OCI-LY3 (cell line): Measurements from ENCODE around the gene PDE4D.

Experiments used
- CTCF ChIP-seq: fragments of 200-600, 300-600 bp; sonication (generic); IDR thresholded peaks from 2 replicates; pipeline ENCODE4 v1.5.1; 2014; ENCODE audit warnings: antibody characterized with exemption, low read length, low read depth
- EZH2phosphoT487 ChIP-seq: fragments of 200-600 bp; shearing (Covaris generic); IDR thresholded peaks from 2 replicates; pipeline ENCODE4 v1.6.1; 2018; ENCODE audit warnings: antibody characterized with exemption, mixed run types, low read depth

DNA sequence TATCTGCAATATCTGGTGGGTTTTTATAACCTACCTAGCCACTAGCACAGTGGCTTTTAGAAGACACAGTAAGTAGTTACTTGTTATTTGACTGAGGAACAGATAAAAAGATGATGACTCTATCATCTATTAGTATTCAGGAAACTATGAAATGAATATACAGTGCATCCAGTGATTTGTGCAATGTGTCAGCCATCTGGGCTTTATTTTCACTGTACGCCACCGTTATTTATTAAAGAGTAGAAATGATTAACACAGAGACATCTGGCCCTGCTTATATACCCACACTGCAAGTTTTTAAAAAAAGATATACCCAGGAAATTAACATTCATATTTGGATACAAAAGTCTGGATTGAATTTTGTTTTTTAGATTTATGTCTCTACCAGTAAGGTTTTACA lies 408.4 kb downstream of the PDE4D start:
- TF ChIP-seq CTCF (no peak), EZH2phosphoT487 (no peak)
